ENCODE results near the gene HNF4A. TPM values are rescaled to one million over a fixed set of nuclear protein-coding genes. Genes with fewer than 3 reads are reported as not detected.

The HNF4A gene
- polyA plus RNA-seq, 1 of the 3 experiments (the other 2 are of a cell fraction) = not detected

GRCh38 chr20:44357020-44357419 lies 1.5 kb downstream of the HNF4A start:
- H3K9me2 ChIP-seq = no peaks in the 10 kb centered on the region
- TF ChIP-seq YY1 (IDR thresholded peaks at IDR 0.05; ENCODE audit: low read depth) (no peak), TEAD4 (IDR thresholded peaks at IDR 0.05; ENCODE audit: borderline replicate concordance, insufficient read depth) (no peak), GABPA (IDR thresholded peaks at IDR 0.05; ENCODE audit: low read depth) (no peak), MAX (IDR thresholded peaks at IDR 0.05; ENCODE audit: low read depth) (no peak), FOXM1 (IDR thresholded peaks at IDR 0.05; ENCODE audit: low read depth) (no peak), RCOR1 (IDR thresholded peaks at IDR 0.05; ENCODE audit: low read length) (no peak), NFIC (IDR thresholded peaks at IDR 0.05; ENCODE audit: borderline replicate concordance) (no peak), EZH2phosphoT487 (IDR thresholded peaks at IDR 0.05; ENCODE audit: borderline replicate concordance, low read depth) (no peak), SIN3A (IDR thresholded peaks at IDR 0.05; ENCODE audit: borderline replicate concordance, low read depth, low read length) (no peak)
- TF ChIP-seq, protein P1, sequence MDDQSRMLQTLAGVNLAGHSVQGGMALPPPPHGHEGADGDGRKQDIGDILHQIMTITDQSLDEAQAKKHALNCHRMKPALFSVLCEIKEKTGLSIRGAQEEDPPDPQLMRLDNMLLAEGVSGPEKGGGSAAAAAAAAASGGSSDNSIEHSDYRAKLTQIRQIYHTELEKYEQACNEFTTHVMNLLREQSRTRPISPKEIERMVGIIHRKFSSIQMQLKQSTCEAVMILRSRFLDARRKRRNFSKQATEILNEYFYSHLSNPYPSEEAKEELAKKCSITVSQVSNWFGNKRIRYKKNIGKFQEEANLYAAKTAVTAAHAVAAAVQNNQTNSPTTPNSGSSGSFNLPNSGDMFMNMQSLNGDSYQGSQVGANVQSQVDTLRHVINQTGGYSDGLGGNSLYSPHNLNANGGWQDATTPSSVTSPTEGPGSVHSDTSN (IDR thresholded peaks at IDR 0.05) = no peak
- peaks cover 5% of the 10 kb centered on the region; the same call in 1 of the 2 replicates for H3K27me3 ChIP-seq (ENCODE audit: insufficient read depth)
- no peak overlapping the region for H3K4me2 ChIP-seq
- no peak overlapping the region for H2AFZ ChIP-seq (ENCODE audit: low read depth)
- H3F3A ChIP-seq (replicated peaks; ENCODE audit: insufficient read depth) = no peaks in the 10 kb centered on the region
- no peaks in the 10 kb centered on the region for H3K4me1 ChIP-seq (ENCODE audit: control insufficient read depth in 1 of 2, insufficient read depth in 2 of 2, low read depth in 1 of 2, low read length in 1 of 2)
- CTCF ChIA-PET = interaction anchor here (0.9 kb wide), 1 partner anchor 27 kb away, joined by 4 read pairs; no protein-coding TSS in a partner anchor
- H4K20me1 ChIP-seq (ENCODE audit: insufficient read depth) = no peaks in the 10 kb centered on the region
- H3K36me3 ChIP-seq (replicated peaks in 1 of 2; ENCODE audit: control insufficient read depth in 1 of 2, insufficient read depth in 2 of 2, low read length in 1 of 2) = no peaks in the 10 kb centered on the region
- no peak overlapping the region for H3K27ac ChIP-seq (ENCODE audit: low read depth in 2 of 2, low read length in 1 of 2)
- whole genome bisulfite sequencing (ENCODE audit: low lambda C conversion rate) = 34% methylated on average over 2 of the region's 2 CpGs
- no peak overlapping the region for H3K9ac ChIP-seq
- no peak for DNase-seq
- POLR2A ChIA-PET = no interaction called here
- no peak overlapping the region for H3K4me3 ChIP-seq (ENCODE audit: low read depth in 2 of 2, low read length in 1 of 2)
- no peaks in the 10 kb centered on the region for H3K9me3 ChIP-seq
- H3K79me2 ChIP-seq (ENCODE audit: insufficient read depth) = no peaks in the 10 kb centered on the region

GRCh38 chr20:44357555-44358125 lies 2.1 kb downstream of the HNF4A start:
- Histone ChIP-seq H2AFZ (ENCODE audit: low read depth) (no peak overlapping the region), H3K4me2 (no peak overlapping the region), H3K27ac (ENCODE audit: low read depth in 2 of 2, low read length in 1 of 2) (no peak overlapping the region), H3K9me3 (no peaks in the 10 kb centered on the region), H3K27me3 (ENCODE audit: insufficient read depth) (peaks cover 5% of the 10 kb centered on the region; the same call in 1 of the 2 replicates), H3K79me2 (ENCODE audit: insufficient read depth) (no peaks in the 10 kb centered on the region), H3F3A (replicated peaks; ENCODE audit: insufficient read depth) (no peaks in the 10 kb centered on the region), H4K20me1 (ENCODE audit: insufficient read depth) (no peaks in the 10 kb centered on the region), H3K9ac (no peak overlapping the region), H3K9me2 (no peaks in the 10 kb centered on the region), H3K4me3 (ENCODE audit: low read depth in 2 of 2, low read length in 1 of 2) (no peak overlapping the region), H3K36me3 (replicated peaks in 1 of 2; ENCODE audit: control insufficient read depth in 1 of 2, insufficient read depth in 2 of 2, low read length in 1 of 2) (no peaks in the 10 kb centered on the region), H3K4me1 (ENCODE audit: control insufficient read depth in 1 of 2, insufficient read depth in 2 of 2, low read depth in 1 of 2, low read length in 1 of 2) (no peaks in the 10 kb centered on the region)
- 31% methylated on average over 4 of the region's 4 CpGs for WGBS (ENCODE audit: low lambda C conversion rate)
- ChIA-PET CTCF (interaction anchor here (0.9 to 1.4 kb wide), 3 partner anchors 26 to 104 kb away, joined by 3 to 6 read pairs (median 4); partner anchors contain the start of gene FITM2), POLR2A (no interaction called here)
- TF ChIP-seq SIN3A (IDR thresholded peaks at IDR 0.05; ENCODE audit: borderline replicate concordance, low read depth, low read length) (no peak), MAX (IDR thresholded peaks at IDR 0.05; ENCODE audit: low read depth) (no peak), RFX5 (IDR thresholded peaks at IDR 0.05; ENCODE audit: low read length) (no peak), ELF1 (IDR thresholded peaks at IDR 0.05) (no peak), FOXM1 (IDR thresholded peaks at IDR 0.05; ENCODE audit: low read depth) (no peak), NFIC (IDR thresholded peaks at IDR 0.05; ENCODE audit: borderline replicate concordance) (no peak), GABPA (IDR thresholded peaks at IDR 0.05; ENCODE audit: low read depth) (no peak), TEAD4 (IDR thresholded peaks at IDR 0.05; ENCODE audit: borderline replicate concordance, insufficient read depth) (no peak), EZH2phosphoT487 (IDR thresholded peaks at IDR 0.05; ENCODE audit: borderline replicate concordance, low read depth) (no peak), TAF1 (IDR thresholded peaks at IDR 0.05; ENCODE audit: borderline replicate concordance, low read depth, low read length) (no peak), RCOR1 (IDR thresholded peaks at IDR 0.05; ENCODE audit: low read length) (no peak)
- TF ChIP-seq, protein P2, sequence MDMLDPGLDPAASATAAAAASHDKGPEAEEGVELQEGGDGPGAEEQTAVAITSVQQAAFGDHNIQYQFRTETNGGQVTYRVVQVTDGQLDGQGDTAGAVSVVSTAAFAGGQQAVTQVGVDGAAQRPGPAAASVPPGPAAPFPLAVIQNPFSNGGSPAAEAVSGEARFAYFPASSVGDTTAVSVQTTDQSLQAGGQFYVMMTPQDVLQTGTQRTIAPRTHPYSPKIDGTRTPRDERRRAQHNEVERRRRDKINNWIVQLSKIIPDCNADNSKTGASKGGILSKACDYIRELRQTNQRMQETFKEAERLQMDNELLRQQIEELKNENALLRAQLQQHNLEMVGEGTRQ (IDR thresholded peaks at IDR 0.05; ENCODE audit: borderline replicate concordance, low read depth, low read length) = no peak
- TF ChIP-seq, protein P3, sequence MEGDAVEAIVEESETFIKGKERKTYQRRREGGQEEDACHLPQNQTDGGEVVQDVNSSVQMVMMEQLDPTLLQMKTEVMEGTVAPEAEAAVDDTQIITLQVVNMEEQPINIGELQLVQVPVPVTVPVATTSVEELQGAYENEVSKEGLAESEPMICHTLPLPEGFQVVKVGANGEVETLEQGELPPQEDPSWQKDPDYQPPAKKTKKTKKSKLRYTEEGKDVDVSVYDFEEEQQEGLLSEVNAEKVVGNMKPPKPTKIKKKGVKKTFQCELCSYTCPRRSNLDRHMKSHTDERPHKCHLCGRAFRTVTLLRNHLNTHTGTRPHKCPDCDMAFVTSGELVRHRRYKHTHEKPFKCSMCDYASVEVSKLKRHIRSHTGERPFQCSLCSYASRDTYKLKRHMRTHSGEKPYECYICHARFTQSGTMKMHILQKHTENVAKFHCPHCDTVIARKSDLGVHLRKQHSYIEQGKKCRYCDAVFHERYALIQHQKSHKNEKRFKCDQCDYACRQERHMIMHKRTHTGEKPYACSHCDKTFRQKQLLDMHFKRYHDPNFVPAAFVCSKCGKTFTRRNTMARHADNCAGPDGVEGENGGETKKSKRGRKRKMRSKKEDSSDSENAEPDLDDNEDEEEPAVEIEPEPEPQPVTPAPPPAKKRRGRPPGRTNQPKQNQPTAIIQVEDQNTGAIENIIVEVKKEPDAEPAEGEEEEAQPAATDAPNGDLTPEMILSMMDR (IDR thresholded peaks at IDR 0.05) = no peak
- no peak for DNase-seq
